ENCODE data around the gene AKAP6.

Gene AKAP6

GRCh38 chr14:32800320-32800719 lies 471.2 kb downstream of the AKAP6 start:
- no peak for DNase-seq

GRCh38 chr14:32802295-32802694 lies 473.2 kb downstream of the AKAP6 start:
- no peak for DNase-seq

- no peak for DNase-seq
Measured at GRCh38 chr14:32805979-32806378, 476.9 kb downstream of the AKAP6 start.

- DNase-seq, result no peak
Measured at GRCh38 chr14:32808644-32809043, 479.5 kb downstream of the AKAP6 start.

- no peak for DNase-seq
Measured at GRCh38 chr14:32809255-32809654, 480.2 kb downstream of the AKAP6 start.

GRCh38 chr14:32813401-32813800 lies 484.3 kb downstream of the AKAP6 start:
- DNase-seq, result no peak

- no peak for DNase-seq
Measured at GRCh38 chr14:32814721-32815120, 485.6 kb downstream of the AKAP6 start.

- no peak for DNase-seq
Measured at GRCh38 chr14:32816588-32816987, 487.5 kb downstream of the AKAP6 start.

GRCh38 chr14:32817780-32818179 lies 488.7 kb downstream of the AKAP6 start:
- no peak for DNase-seq

GRCh38 chr14:32818581-32818980 lies 489.5 kb downstream of the AKAP6 start:
- DNase-seq, result no peak

GRCh38 chr14:32820181-32820580 lies 491.1 kb downstream of the AKAP6 start:
- no peak for DNase-seq

- DNase-seq, result no peak
Measured at GRCh38 chr14:32820682-32821081, 491.6 kb downstream of the AKAP6 start.

GRCh38 chr14:32821964-32822653 lies 493.0 kb downstream of the AKAP6 start:
- no peak for DNase-seq

GRCh38 chr14:32823706-32824105 lies 494.6 kb downstream of the AKAP6 start:
- no peak for DNase-seq

- no peak for DNase-seq
Measured at GRCh38 chr14:32824195-32824594, 495.1 kb downstream of the AKAP6 start.

GRCh38 chr14:32825058-32825457 lies 496.0 kb downstream of the AKAP6 start:
- no peak for DNase-seq

- no peak for DNase-seq
Measured at GRCh38 chr14:32826404-32827082, 497.4 kb downstream of the AKAP6 start.

GRCh38 chr14:32827514-32827913 lies 498.4 kb downstream of the AKAP6 start:
- DNase-seq, result no peak

- DNase-seq, result no peak
Measured at GRCh38 chr14:32835924-32836323, 506.8 kb downstream of the AKAP6 start.

GRCh38 chr14:32841698-32842097 lies 512.6 kb downstream of the AKAP6 start:
- no peak for DNase-seq

GRCh38 chr14:32846821-32847365 lies 517.8 kb downstream of the AKAP6 start:
- no peak for DNase-seq

- no peak for DNase-seq
Measured at GRCh38 chr14:32847867-32848266, 518.8 kb downstream of the AKAP6 start.

- no peak for DNase-seq
Measured at GRCh38 chr14:32865827-32866376, 536.8 kb downstream of the AKAP6 start.

GRCh38 chr14:32883188-32883587 lies 554.1 kb downstream of the AKAP6 start:
- no peak for DNase-seq

All from activated T-cell treated with anti-CD3 and anti-CD28 coated beads, Interleukin-2, amount 50 U/mL, for 48 hours (primary cell).